Neural progenitor cell (in vitro differentiated cells): ENCODE results near the gene CRHR1. TPM values are rescaled to one million over a fixed set of nuclear protein-coding genes. Genes with fewer than 3 reads are reported as not detected.

Experiments
- DNase-seq: peaks from one replicate; pipeline ENCODE4 v3.0.0-alpha.2; 2016; ENCODE audit warnings: low spot score
- H2AFZ ChIP-seq: fragments of 200-600 bp; sonication (generic); replicated peaks from 2 replicates; pipeline ENCODE4 v1.6.1; 2016; ENCODE audit warnings: antibody characterized with exemption
- H3F3A ChIP-seq: fragments of 200-600 bp; sonication (generic); 2 replicates; pipeline ENCODE4 v1.6.1; 2016; ENCODE audit warnings: antibody characterized with exemption, low read depth
- H3K27ac ChIP-seq: fragments of 200-600 bp; sonication (generic); 2 replicates; pipeline ENCODE4 v1.5.1; 2016; ENCODE audit warnings: mild to moderate bottlenecking
- H3K27me3 ChIP-seq: fragments of 200-600 bp; sonication (generic); 2 replicates; pipeline ENCODE4 v1.6.1; 2016; ENCODE audit warnings: mild to moderate bottlenecking, moderate library complexity
- H3K36me3 ChIP-seq: fragments of 200-600 bp; sonication (generic); 2 replicates; pipeline ENCODE4 v1.5.1; 2016
- H3K4me1 ChIP-seq: fragments of 200-600 bp; sonication (generic); 2 replicates; pipeline ENCODE4 v1.6.1; 2016; ENCODE audit warnings: mixed run types
- H3K4me2 ChIP-seq: fragments of 200-600 bp; sonication (generic); 2 replicates; pipeline ENCODE4 v1.6.1; 2016
- H3K4me3 ChIP-seq: fragments of 200-600 bp; sonication (generic); 2 replicates; pipeline ENCODE4 v1.5.1; 2016
- H3K79me2 ChIP-seq: fragments of 200-600 bp; sonication (generic); 2 replicates; pipeline ENCODE4 v1.6.1; 2016; ENCODE audit warnings: low read depth
- H3K9ac ChIP-seq: fragments of 200-600 bp; sonication (generic); 2 replicates; pipeline ENCODE4 v1.6.1; 2016
- H3K9me3 ChIP-seq: fragments of 200-600 bp; sonication (generic); 2 replicates; pipeline ENCODE4 v1.5.1; 2016; ENCODE audit warnings: low read depth
- H4K20me1 ChIP-seq: fragments of 200-600 bp; sonication (generic); 2 replicates; pipeline ENCODE4 v1.6.1; 2016; ENCODE audit warnings: low read depth
- H3K27ac Mint-ChIP-seq: 3 replicates; pipeline ENCODE4 v1.8.0; 2021; ENCODE audit warnings: mixed read lengths
- H3K27me3 Mint-ChIP-seq: 2 replicates; pipeline ENCODE4 v1.8.0; 2022; ENCODE audit warnings: low read depth, mild to moderate bottlenecking, inconsistent platforms, moderate library complexity, mixed read lengths; ENCODE audit not compliant: insufficient read depth
- H3K36me3 Mint-ChIP-seq: 3 replicates; pipeline ENCODE4 v1.8.0; 2021; ENCODE audit warnings: mixed read lengths
- H3K4me1 Mint-ChIP-seq: 3 replicates; pipeline ENCODE4 v1.8.0; 2021; ENCODE audit warnings: mixed read lengths
- H3K4me3 Mint-ChIP-seq: 3 replicates; pipeline ENCODE4 v1.8.0; 2021; ENCODE audit warnings: mild to moderate bottlenecking, moderate library complexity, mixed read lengths
- H3K9me3 Mint-ChIP-seq: 3 replicates; pipeline ENCODE4 v1.8.0; 2020; ENCODE audit warnings: mixed read lengths
- EZH2 ChIP-seq: fragments of 200-600 bp; sonication (generic); IDR thresholded peaks from 2 replicates; pipeline ENCODE4 v1.6.1; 2017; ENCODE audit warnings: antibody characterized with exemption, mild to moderate bottlenecking, moderate library complexity
- EZH2phosphoT487 ChIP-seq: fragments of 200-600 bp; sonication (generic); IDR thresholded peaks from 2 replicates; pipeline ENCODE4 v1.6.1; 2017; ENCODE audit warnings: antibody characterized with exemption
- total RNA-seq: library from RNA; depleted of rRNA; stranded (reverse); fragments of >200 nt; gene quantifications from 2 replicates; pipeline ENCODE4 v1.2.3, GENCODE V29; 2015; ENCODE audit warnings: low replicate concordance
- TF ChIP-seq, protein P1 (sequence below): fragments of 200-600 bp; sonication (generic); IDR thresholded peaks from 2 replicates; pipeline ENCODE4 v1.5.1; 2017; ENCODE audit warnings: antibody characterized with exemption, mild to moderate bottlenecking

Gene CRHR1
- total RNA-seq, 1 donor from 2014 or later, result 3.4 TPM

DNA sequence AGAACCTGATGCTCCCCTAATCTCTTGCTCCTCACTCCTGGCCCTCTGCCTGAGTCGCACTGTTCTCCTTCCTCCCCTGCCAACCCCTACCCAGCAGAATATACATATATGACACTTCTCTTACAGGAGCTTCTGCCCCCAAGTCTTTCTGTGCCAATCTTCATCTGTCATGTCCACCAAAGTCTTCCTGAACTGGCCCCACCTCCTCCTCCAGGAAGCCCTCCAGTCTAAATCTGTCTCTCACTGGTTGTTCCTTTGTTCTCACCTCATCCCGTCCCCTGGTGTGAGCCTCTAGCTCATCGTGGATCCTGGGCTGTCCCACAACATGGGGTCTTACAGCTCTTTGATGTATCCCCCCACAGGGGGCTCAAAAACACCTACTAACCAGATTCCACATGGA is 8.3 kb downstream of the CRHR1 start:
- Mint-ChIP-seq H3K36me3 (no peaks in the 10 kb centered on the region), H3K4me1 (peaks cover 16% of the 10 kb centered on the region)
- H3K27me3 ChIP-seq, result peaks cover 50% of the 10 kb centered on the region

DNA sequence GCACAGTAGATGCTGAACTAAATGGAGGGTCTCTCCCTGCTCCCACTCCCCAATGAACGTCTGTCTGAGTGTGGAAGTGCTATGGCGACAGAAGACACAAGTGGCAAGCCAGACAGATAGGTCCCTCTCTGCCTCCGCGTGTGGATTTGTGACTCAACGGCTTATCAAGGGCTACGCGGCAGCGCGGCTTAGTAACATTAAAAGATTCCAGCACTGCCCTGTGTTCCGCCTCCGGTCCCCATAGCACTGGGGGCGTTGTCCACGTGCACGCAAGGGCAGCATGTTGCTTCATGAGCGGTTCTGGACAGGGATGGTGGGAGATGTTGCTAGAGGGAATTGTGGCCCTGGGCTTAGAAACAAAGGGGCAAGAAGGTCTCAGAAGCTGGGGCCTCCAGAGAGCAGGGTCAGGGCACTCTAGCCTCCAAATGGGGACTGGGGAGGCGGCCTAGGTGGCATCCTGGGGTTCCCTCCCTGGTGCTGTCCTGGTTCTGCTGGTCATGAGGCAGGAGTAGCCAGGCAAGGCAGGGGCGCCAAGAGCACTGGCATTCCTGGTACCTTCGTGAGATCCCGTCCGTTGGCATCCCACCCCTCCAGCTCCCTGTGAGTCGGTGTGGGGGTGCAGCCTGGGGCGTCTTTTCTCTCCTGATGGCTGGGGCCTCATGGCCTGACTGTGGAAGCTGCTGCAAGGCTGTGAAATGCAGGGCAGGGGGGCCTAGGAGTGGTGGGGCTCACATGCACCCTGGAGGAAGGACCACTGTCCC is 9.1 kb downstream of the CRHR1 start:
- H3K27ac ChIP-seq, result no peak overlapping the region
- no peaks in the 10 kb centered on the region for H3K36me3 Mint-ChIP-seq
- no peaks in the 10 kb centered on the region for H4K20me1 ChIP-seq
- no peaks in the 10 kb centered on the region for H3K9me3 Mint-ChIP-seq
- peaks cover 14% of the 10 kb centered on the region for H3K27me3 Mint-ChIP-seq
- no peak overlapping the region for H2AFZ ChIP-seq
- H3K4me1 ChIP-seq, result peaks cover 12% of the 10 kb centered on the region
- TF ChIP-seq, protein P1, sequence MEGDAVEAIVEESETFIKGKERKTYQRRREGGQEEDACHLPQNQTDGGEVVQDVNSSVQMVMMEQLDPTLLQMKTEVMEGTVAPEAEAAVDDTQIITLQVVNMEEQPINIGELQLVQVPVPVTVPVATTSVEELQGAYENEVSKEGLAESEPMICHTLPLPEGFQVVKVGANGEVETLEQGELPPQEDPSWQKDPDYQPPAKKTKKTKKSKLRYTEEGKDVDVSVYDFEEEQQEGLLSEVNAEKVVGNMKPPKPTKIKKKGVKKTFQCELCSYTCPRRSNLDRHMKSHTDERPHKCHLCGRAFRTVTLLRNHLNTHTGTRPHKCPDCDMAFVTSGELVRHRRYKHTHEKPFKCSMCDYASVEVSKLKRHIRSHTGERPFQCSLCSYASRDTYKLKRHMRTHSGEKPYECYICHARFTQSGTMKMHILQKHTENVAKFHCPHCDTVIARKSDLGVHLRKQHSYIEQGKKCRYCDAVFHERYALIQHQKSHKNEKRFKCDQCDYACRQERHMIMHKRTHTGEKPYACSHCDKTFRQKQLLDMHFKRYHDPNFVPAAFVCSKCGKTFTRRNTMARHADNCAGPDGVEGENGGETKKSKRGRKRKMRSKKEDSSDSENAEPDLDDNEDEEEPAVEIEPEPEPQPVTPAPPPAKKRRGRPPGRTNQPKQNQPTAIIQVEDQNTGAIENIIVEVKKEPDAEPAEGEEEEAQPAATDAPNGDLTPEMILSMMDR, result no peak
- TF ChIP-seq EZH2, result no peak
- no peak for TF ChIP-seq EZH2phosphoT487
- H3K27ac Mint-ChIP-seq, result peak overlapping the region; percentile 35
- peaks cover 14% of the 10 kb centered on the region for H3K4me1 Mint-ChIP-seq
- H3K9ac ChIP-seq, result no peak overlapping the region
- H3K4me3 Mint-ChIP-seq, result no peak overlapping the region
- no peak for DNase-seq
- H3K27me3 ChIP-seq, result peaks cover 43% of the 10 kb centered on the region
- H3K79me2 ChIP-seq, result no peaks in the 10 kb centered on the region
- H3K9me3 ChIP-seq, result no peaks in the 10 kb centered on the region
- H3K4me3 ChIP-seq, result no peak overlapping the region
- H3K4me2 ChIP-seq, result no peak overlapping the region
- H3K36me3 ChIP-seq, result no peaks in the 10 kb centered on the region
- no peaks in the 10 kb centered on the region for H3F3A ChIP-seq

More for the DNA sequence above, 8.3 kb downstream of the CRHR1 start:
- no peaks in the 10 kb centered on the region for H3K36me3 ChIP-seq
- peak overlapping the region; percentile 35 for H3K27ac Mint-ChIP-seq
- H3K4me3 Mint-ChIP-seq, result no peak overlapping the region
- peaks cover 12% of the 10 kb centered on the region for H3K4me1 ChIP-seq
- H3K79me2 ChIP-seq, result no peaks in the 10 kb centered on the region
- no peaks in the 10 kb centered on the region for H3F3A ChIP-seq
- H3K4me3 ChIP-seq, result no peak overlapping the region
- no peaks in the 10 kb centered on the region for H3K9me3 Mint-ChIP-seq
- H3K27me3 Mint-ChIP-seq, result peaks cover 18% of the 10 kb centered on the region
- H3K9me3 ChIP-seq, result no peaks in the 10 kb centered on the region
- no peaks in the 10 kb centered on the region for H4K20me1 ChIP-seq
- H3K9ac ChIP-seq, result no peak overlapping the region
- H3K27ac ChIP-seq, result no peak overlapping the region
- no peak overlapping the region for H3K4me2 ChIP-seq
- TF ChIP-seq EZH2, result no peak
- TF ChIP-seq EZH2phosphoT487, result no peak
- TF ChIP-seq, protein P1, result no peak
- H2AFZ ChIP-seq, result no peak overlapping the region
- DNase-seq, result no peak

- Mint-ChIP-seq H3K36me3 (no peaks in the 10 kb centered on the region), H3K27ac (no peak overlapping the region), H3K27me3 (peaks cover 16% of the 10 kb centered on the region), H3K4me1 (peaks cover 14% of the 10 kb centered on the region), H3K9me3 (no peaks in the 10 kb centered on the region), H3K4me3 (no peak overlapping the region)
- Histone ChIP-seq H3K27me3 (peaks cover 34% of the 10 kb centered on the region), H3K4me2 (no peak overlapping the region), H3K79me2 (no peaks in the 10 kb centered on the region), H3K4me1 (peaks cover 12% of the 10 kb centered on the region), H3F3A (no peaks in the 10 kb centered on the region), H3K27ac (no peak overlapping the region), H3K9ac (no peak overlapping the region), H3K9me3 (no peaks in the 10 kb centered on the region), H3K4me3 (no peak overlapping the region), H2AFZ (no peak overlapping the region), H4K20me1 (no peaks in the 10 kb centered on the region), H3K36me3 (no peaks in the 10 kb centered on the region)
- no peak for TF ChIP-seq EZH2phosphoT487
- TF ChIP-seq EZH2, result no peak
- TF ChIP-seq, protein P1, result no peak
- no peak for DNase-seq
These were observed 9.9 kb downstream of the CRHR1 start for GRCh38 chr17:45793999-45794540.
